AG08395 (cell line): ENCODE results near the gene ZYX.

Experiments
- DNase-seq: peaks from one replicate; pipeline ENCODE4 v3.0.0; 2012; ENCODE audit warnings: mixed read lengths, low spot score

Gene ZYX

DNA sequence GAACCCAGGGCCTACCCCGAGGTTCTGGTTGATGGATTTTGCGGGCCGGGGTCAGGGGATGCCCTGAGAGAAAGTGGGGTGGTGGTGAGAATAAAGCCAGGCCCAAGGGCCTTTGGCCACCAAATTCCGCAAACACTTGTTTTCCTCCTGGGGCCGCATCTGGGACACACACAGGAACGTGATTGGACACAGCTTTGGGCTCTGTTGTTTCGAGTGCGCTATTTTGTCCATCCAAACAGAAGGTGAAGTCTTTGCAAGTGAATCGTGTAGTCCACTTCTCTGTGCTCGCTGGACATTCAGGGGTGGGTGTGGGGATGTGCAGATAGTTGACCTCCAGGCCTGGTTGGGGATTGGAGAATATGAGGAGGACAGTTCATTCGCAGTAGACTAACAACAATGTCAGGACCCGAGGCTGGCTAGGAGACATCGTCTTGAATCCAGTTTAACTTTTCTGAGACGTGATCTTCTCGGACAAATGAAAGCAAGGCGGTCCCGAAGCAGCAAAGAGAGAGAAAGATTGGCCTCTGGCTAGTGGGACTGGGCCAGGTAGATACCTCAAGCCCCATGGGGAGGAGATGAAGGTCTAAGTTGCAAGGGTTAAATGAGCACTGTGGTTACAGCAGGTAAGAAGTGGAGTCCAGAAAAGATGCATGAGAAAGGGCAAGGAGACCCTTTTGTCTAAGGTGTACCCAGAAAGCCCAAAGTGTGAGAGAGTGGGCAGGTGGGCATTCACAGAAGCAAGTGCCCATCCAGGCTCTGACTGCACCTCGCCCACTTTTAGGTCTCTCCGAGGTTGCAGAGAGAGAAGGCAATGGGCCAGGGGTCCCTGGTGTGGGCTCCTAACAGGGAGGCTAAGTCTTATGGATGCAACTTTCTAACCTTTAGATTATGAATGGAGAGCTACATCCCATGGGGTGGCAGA, 17.9 kb upstream of the ZYX start:
- DNase-seq: no peak

DNA sequence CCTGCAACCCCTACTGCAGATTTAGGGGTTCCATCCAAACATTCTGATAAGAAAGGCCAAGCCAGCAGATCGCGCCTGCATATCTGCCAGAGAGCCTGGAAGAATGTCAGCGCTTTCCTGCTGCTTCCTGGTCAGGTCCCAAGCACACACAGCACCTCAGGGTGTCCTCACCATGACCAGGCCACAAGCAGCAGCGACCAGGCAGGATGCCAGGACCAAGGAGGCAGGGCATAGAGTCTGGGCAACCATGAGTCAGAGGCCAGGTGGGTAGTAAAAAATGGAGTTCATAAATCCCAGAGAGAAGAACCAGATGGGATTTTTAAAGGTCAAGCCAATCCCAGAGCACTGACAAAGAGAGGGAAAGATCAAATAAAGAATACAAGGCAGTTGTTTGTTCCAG, 13.2 kb upstream of the ZYX start:
- peak; percentile 43 for DNase-seq

DNA sequence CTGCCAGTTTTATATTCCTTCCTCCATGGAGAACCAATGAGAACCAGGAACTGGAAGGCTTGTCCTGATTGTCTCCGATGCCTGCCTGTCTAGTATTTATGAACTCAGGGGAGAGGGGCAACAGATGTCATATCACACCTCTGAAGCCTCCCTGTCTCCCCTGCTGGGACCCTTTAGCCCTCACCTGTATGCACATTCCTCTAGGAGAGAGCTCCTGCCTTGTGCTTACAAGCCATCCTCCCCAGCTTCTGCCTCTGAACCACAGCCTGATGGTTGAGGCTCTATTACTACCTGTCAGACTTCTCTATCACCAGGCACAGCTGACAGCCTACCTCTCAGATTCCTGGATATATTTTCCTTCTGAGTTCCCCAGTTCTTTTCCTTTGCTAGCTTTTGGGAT, 12.8 kb upstream of the ZYX start:
- DNase-seq: no peak

DNA sequence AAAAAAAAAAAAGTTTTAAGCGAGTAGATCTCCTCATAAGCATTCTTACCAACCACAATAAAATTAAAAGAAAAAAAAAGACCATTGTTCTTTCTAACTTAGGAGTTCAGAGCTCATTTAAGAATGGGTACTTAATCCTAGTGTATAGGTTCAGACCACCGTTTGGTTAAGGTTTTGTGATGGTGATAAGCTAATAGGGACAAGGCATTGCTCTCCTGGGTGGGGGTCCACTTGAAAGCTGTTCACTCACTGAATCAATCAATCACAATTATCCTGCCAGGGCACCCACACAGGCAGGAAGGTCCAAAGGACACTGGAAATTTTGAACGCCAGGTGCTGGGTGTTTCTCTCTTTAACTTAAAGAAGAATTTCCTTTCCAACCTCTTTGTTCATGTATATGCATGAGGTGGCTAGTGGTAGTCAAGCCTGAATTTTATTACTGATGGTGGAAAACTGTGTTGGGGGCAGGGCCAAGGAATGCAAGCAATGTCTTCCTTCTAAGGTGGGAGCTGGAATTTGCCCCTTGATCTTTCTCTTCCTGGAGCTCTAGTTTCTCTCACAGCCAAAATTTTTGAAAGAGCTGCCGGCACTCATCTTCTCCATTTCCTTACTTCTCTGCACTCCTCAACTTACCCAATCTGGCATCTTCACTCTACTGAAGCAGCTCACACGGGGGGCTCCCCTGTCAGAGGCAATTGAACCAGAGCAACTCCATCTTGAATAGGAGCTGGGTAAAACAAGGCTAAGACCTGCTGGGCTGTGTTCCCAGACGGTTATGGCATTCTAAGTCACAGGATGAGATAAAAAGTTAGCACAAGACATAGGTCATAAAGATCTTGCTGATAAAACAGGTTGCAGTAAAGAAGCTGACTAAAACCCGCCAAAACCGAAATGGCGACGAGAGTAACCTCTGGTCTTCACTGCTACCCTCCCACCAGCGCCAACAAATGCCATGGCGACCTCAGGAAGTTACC, 11.2 kb upstream of the ZYX start:
- DNase-seq: no peak

DNA sequence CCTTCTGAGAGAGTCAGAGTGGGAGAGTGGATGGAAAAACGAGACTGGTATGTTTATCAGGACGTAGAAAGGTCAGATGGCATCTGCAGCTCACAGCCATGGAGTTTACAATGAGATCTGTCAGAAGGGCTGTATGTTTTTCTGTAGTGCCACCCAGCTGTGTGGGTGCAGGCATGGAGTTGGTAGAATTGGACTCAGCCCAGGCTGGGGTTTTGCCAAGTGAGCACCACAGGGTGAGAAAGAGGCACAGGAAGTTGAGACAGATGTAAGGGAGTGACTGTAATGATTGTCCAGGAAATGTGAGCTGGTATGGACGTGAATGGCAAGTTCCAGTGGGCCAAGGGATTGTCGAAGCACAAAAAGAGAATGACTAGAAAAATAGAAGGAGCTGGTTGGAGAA, 9.1 kb upstream of the ZYX start:
- DNase-seq: no peak

DNA sequence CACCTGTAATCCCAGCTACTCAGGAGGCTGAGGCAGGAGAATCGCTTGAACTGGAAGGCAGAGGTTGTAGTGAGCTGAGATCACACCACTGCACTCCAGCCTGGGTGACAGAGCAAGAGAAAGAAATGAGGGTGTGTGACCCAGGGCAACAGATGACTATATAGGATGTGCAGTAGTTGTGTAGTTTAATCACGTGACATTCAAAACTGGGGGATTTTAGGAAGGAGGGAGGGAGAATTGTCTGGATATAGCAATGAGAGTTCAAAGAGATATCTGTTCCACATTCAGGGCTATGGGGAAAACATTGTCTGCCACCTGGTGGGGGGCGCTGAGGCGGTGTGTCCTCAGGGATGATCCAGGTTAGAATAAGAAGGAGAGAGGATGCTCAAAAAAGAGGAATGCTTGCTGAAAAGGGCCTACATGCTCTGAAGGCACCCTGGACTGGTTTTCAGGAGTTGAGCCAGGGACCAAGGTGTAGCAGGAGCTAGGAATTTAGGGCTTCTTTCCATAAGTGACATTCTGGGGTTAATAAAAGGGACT, 7.8 kb upstream of the ZYX start:
- DNase-seq: no peak

DNA sequence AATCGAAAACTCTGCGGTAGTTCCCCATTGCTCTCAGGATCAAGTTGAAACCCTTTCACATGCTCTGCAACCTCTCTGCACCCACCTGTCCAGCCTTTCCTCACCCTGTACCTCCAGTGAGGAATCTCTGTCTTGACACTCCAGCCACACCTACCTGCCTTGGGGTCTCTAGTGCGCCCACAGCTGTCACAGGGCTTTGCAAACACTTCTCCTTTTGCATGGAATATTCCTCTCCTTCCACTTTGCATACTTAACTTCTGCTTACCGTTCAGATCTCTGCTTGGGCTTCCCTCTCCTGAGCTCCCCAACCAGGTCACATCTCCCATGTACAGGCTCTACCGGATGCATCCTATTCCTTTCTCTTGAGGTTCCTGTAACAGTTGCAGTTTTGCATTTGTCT, 6.6 kb upstream of the ZYX start:
- DNase-seq: no peak

DNA sequence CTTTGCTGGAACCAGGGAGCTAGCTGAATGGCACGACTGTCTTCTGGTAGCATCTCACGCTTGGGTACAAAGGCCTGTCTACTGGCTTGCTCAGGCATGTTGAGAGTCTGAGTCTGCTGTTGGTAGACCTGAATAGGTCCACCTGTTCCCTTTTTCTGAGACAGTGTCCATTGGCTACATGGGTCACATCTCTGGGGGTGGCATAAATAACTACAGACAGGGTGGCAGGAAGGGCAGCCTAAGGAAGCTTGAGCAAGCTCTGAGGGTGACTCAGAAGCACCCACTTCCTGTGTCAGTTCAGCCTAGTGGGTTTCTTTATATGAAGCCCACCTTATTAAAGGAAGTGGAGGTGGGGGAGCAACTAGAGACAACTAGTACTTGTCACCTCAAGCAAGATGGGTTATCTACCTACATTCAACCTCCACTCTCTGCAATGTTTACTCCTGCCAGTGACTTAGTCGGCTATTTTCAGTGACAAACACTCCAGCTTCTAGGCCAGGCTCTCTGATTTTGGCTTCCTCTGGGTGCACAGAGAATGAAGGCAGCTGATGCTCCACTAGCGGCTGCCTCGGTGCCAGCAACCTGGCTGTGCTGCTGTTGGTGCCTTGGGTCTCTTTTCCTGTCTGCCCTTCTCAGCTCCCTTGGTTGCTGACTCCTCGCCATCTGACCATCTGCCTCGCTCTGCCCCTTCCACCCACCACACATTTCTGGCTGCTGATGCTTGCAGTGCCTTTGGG, 5.7 kb upstream of the ZYX start:
- no peak for DNase-seq

DNA sequence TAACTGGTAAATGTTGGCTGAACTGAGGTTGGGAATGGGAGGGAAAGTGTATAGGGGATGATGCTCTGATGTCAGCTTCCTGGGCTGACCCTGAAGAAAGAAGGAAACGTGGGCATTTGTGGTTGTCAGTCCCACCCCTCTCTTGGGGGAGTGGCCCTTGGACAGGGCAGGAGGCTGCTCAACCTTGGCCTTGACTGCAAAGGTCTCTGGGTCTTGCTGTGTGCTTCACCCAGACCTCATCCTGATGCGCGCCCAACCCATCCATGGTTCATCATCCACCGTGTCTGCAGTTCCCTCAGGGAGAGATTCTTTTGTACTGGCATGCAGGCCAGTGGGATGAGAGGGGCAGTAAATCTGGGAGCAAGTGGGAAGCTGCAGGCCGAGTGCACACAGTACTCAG, 4.7 kb upstream of the ZYX start:
- DNase-seq: no peak

DNA sequence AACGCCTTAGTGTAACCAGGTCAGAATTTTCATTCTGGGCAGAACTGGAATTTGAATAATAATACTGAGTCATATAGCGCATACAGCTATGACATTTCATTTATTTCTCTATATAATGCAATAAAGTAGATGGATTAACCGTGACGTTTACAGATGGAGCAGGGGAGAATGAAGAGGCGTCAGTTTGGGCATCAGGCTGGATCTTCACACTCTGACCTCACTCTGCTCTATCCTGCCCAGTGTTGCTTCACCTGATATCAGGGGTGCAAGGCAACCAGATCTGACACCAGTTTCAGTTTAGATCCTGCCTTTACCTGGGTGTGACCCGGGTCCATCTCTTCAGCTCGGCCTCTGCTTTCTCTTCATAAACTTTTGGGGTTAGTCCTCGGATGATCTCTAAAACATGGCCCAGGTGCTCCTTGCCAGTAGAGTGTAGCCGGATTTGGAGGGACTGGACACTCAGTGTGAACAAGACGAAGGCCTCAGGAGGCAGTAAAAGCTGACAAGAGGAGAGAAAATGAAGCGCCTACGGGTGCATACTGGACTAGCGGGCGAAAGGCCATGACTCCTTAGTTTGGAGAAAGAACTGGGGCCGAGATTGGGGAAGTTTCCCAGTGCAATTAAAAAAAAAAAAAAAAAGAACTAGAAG, 1.4 kb upstream of the ZYX start:
- DNase-seq: no peak

DNA sequence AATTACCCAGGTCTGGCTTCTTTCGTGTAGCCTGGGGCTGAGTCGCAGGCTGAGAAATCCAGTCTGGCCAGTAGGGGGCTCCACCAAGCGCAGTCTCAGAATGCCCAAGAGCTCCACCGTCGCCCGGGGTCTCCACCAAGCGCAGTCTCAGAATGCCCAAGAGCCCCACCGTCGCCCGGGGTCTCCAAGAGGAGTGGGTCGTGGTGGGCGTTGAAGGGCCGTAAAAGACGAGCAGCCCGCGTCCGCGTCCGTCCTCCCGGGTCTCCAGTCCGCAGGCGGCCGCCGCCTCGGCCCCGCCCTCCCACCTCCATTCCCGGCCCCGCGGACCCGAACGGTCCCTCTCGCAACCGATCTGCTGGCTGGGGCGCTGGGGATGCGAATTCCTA, 892 bp upstream of the ZYX start:
- peak; percentile 86 for DNase-seq

DNA sequence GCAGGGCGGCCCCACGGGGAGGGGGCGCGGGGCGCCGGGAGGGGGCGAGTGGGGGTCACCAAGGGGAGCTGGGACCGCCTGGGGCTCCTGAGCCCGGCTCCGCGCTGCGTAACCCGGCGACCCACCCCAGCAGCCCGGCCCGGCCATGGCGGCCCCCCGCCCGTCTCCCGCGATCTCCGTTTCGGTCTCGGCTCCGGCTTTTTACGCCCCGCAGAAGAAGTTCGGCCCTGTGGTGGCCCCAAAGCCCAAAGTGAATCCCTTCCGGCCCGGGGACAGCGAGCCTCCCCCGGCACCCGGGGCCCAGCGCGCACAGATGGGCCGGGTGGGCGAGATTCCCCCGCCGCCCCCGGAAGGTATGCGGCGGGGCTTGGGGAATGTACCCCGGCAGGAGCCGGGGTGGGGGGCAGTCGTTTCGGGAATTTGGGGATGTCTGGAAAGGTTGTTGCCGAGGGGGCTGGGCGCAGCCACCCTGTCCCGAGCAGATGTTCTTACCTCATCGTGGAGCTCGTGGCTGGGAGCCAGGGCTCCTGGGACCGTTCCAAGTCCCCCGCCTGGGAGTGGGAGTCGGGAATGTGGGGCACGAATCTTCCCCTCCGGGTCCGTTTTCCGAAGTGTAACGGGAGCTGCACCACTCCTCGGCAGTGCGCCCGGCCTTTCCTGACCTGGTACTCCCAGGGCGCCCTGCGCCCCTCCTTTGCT, 431 bp downstream of the ZYX start:
- peak; percentile 66 for DNase-seq

DNA sequence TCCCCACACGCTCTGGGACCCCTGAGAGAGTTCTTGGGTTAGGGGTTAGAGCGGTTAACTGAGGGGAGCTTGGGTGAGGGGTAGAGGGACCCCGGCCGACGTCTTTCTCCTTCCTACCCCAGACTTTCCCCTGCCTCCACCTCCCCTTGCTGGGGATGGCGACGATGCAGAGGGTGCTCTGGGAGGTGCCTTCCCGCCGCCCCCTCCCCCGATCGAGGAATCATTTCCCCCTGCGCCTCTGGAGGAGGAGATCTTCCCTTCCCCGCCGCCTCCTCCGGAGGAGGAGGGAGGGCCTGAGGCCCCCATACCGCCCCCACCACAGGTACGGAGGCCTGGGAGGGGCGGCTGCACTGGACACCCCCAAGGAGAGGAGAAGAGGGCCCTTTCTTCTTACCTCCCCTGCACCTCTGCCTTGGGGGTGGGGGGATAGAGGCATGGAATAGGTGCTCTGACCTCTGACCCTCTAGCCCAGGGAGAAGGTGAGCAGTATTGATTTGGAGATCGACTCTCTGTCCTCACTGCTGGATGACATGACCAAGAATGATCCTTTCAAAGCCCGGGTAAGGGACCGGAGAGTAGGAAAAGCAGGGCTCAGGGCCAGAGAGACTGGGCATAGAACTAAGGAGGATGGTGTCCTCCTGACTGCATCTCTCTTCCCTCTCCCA, 1.1 kb downstream of the ZYX start:
- DNase-seq: no peak

DNA sequence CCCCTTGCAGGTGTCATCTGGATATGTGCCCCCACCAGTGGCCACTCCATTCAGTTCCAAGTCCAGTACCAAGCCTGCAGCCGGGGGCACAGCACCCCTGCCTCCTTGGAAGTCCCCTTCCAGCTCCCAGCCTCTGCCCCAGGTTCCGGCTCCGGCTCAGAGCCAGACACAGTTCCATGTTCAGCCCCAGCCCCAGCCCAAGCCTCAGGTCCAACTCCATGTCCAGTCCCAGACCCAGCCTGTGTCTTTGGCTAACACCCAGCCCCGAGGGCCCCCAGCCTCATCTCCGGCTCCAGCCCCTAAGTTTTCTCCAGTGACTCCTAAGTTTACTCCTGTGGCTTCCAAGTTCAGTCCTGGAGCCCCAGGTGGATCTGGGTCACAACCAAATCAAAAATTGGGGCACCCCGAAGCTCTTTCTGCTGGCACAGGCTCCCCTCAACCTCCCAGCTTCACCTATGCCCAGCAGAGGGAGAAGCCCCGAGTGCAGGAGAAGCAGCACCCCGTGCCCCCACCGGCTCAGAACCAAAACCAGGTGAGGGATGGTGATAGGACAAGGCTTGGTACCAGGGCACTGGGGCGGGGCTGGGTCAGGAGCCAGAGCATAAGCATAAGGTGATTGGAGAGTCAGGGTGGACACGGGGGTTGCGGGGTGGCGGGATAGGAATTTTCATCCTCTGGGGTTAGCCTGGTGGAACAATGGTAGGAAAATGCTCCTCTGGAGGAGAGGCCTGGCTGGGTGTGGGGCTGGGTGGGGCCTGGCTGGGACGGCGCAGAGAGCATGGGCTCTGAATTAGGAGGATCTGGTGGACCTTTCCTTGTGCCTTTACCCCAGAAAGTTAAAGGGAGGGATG, 1.9 kb downstream of the ZYX start:
- no peak for DNase-seq

DNA sequence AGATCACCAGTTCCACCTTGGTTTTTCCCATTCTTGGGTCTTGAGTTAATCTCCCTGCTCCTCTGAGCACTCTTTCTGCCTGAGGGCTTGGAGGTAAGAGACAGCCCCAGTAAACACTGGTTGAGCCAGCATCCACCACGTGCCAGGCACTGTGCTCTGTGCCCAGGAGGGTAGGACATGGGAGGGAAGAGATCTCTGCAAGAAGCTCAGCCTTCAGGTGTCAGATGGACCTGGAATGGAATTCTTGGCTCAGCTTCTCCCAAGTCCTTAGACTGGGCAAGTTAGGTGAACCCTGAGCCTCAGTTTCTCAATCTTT, 2.5 kb downstream of the ZYX start:
- no peak for DNase-seq

DNA sequence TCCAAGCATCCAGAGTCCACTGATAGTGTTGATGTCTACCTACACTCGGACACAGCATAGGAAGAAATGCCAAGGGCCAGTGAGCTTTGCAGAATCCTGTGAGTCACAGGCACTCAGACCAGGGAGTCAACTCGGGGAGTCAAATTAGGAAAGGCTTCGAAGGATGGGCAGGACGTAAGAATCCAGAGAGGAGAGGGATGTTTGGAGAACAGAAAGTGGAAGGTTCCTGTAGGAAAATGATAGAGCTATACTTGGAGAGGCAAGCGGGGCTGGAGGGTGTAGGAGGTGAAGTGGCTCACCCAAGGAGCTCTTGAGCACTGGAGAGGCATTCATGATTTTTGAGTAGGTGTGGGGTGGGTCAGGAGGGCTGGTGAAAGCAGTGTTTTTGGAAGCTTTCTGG, 3.0 kb downstream of the ZYX start:
- no peak for DNase-seq

DNA sequence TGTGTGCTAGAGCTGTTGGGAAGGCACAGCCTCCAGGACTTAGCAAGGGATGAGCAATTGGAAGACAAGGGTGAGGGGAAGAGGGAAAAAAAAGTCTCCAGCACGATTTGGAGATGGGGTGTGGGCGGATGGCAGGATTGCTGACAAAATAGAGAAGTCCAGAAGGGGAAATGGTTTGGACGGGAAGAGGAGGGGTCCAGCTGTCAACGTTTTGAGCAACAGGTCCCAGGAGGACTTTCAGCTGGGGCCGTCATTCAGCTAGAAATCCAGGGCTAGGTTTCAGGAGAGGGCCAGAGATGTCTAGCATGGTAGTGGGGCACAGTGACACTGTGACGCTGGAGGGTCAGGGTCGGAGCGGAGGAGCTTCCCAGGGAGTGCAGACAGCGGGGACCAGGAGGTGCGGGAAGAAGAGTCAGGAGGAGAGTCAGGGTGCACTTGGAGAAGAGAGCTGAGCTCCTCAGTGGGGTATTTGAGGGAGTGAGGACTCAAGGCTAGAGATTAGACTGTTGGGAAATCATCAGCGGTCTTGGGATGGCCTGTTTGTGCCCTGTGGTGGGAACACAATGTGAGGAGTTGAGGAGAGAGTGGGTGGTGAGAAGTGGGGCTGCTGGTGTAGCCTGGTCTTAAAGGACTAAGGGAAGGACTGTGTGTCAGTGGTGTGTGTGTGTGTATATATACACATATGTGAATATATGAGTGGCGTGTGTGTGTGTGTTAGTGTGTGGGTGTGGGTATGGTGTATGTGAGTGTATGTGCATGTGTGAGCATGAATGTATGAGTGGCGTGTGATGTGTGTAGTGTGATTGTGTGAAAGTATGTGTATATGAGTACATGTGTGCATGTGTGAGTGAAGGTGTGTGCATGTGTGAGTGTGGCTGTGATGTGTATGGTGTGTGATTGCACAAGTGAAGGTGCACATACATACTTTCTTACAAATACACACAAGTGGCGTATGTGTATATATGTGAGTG, 3.8 kb downstream of the ZYX start:
- no peak for DNase-seq
